HK-2 (cell line): Measurements from ENCODE around the gene SEC14L2.
"Not testable (repeated sequence)": the region's sequence is repeated elsewhere in the genome, so short reads cannot be mapped to it uniquely, and the experiment has no call there.

ENCODE experiments used
- DNase-seq: peaks from one replicate; pipeline ENCODE4 v3.0.0-alpha.2; 2018; ENCODE audit not compliant: unreplicated experiment

SEC14L2 gene

DNA sequence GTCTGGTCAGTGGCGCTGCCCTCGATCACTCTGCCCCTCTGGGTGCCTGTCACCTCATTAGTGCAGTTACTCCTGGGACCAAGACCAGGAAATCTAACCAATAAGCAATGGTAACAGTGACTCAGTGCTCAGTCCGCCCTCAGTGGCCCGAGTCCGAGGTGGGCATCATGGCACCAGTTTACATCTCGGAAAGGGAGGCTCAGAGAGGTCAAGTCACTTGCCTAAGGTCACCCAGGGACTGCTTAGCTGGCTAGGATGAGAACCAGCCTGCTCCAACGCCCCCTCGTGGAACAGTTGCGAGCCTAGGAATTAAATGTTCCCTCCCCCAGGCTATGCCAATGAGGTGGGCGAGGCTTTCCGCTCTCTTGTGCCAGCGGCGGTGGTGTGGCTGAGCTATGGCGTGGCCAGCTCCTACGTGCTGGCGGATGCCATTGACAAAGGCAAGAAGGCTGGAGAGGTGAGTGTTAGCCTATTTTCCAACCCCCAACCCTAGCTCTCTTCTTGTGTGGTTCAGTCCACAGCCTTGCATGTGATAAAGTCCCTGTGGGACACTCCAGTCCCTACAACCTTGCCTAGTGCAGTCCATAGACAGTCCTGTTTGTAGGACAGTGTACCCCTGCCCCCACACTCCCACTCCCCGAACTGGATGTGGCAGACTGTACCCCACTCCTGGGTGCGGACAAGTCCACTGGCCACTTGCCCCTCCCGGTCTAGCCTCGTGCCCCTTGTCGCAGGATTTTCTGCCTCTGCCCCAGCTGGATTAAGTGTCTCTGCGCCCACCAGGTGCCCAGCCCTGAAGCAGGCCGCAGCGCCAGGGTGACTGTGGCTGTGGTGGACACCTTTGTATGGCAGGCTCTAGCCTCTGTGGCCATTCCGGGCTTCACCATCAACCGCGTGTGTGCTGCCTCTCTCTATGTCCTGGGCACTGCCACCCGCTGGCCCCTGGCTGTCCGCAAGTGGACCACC lies 29.9 kb downstream of the SEC14L2 start:
- peak; percentile 69 for DNase-seq

DNA sequence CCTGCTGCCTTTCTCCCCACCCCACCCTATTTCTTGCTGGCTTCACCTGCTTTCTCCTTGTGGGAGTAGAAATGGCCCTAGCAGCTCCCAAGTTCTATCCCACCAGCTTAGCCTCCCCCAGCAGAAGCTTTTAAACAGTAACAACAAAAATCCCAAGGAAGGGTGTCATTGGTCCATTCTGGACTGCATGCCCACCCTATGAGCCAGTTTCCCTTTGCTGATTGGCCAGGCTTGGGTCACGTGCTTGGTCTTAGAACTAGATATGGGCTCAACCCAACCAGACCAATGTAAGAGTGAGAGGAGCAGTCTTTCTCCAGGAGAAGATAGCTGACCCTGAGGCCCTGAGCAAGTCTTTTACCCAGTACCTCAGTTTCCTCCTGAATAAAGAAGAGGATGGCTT lies 31.1 kb downstream of the SEC14L2 start:
- DNase-seq: no peak

DNA sequence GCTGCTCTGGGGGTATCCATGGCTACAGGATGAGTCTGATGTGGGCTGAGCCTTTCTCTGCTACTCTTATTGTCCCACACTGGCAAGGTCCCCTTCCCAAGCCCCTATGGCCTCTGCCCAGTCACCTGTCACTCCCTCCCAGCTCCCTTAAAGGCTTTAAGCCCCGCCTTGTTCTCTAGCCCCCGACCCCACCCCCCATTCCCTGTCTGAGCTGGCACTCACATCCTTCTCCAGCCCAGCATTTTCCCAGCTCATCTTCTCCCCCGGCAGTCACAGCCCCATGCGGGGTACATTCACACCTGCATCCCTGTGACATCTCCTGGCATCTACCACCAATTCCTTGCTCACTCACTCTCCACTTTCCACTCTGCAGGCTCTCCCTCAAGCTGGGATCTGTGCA lies 33.1 kb downstream of the SEC14L2 start:
- no peak for DNase-seq

DNA sequence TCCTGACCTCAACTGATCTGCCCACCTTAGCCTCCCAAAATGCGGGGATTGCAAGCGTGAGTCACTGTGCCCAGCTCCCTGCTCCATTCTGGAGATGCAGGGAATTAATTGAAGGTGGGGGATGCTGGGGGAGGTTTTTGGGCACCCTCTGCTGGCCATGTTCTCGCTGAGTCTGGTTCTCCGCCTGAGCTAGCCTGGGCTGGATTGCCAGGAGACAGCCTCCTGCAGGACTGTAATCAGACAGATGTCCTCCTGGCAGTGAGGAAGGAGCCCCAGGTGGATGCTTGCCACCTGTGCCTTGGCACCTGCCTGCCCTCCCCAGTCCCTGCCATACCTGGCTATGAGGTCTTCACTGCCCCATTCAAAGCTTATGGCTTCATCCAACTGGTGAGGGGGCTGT lies 34.1 kb downstream of the SEC14L2 start:
- no peak for DNase-seq

DNA sequence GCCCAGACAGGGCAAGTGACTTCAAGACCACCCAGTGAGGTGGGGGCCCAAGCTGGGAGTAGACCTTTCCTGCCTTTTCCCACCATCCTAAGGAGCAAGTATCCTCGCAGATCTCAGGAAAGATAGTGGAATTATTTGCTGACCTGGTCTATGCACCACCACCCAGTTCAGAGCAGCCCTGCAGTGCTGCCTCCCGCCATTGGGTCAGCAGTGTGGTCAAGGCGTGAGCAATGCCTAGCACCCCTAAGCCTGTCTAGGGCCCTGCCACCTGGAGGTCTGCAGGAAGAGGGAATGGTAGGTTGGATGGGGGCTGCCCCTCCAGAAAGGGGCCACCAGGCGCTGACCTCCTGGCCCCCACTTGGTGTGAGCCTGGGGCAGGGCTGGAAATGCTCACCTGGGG lies 35.3 kb downstream of the SEC14L2 start:
- no peak for DNase-seq

DNA sequence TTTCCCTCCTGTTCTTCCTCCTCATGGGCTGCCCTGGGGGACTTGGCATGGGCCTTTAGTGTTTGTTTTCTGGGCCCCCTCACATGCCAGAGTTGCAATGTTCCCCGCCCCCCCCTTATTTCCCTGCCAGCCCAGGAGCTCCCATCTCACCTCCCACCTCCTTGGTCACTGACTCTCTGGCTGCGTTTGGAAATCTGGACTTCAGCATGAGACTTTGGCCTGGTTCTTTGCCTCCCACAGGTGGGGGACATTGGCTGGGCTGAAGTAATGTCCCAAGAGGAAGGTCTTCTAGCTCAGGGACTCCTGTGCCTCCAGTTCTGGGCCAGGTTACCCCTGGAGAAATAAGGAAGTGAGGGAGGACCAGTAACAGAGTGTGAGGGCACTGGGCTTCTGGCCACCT lies 35.7 kb downstream of the SEC14L2 start:
- no peak for DNase-seq

DNA sequence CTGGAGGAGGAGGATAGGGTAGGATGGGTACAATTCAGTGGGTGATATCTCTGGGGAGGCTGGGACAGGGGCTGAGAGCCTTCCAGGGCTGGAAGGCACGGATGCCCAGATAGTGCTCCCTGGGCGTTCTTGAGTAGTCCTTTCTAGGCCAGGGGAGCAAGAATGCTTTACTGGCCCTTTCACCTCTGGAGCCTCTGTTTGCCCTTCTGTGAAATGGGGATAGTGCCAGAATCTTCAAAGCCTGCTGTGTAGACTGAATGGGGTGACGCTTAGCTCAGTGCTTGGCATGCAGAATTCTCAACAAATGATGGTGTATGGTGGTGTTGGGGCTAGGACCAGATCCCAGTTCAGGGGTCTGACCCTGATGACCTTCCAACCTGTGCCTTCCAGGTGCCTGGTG lies 36.4 kb downstream of the SEC14L2 start:
- DNase-seq: no peak

DNA sequence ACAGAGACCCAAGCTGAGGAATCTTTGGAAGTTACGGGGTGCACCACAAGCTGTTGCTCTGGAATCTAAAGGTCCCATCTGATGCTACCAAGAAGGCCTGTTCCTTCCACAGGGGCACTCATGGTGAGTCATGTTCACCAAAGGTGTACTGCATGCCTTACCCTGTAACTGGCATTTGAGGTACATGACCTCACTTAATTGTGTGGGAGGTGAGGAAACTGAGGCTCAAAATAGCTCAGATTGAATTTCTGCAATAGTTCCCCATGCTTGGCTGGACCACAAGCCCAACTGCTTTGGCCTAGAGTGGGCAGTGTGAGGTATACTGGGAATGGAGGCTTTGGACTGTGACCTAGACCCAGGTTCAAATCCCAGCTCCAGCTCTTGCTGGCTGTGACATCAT lies 37.0 kb downstream of the SEC14L2 start:
- no peak for DNase-seq

DNA sequence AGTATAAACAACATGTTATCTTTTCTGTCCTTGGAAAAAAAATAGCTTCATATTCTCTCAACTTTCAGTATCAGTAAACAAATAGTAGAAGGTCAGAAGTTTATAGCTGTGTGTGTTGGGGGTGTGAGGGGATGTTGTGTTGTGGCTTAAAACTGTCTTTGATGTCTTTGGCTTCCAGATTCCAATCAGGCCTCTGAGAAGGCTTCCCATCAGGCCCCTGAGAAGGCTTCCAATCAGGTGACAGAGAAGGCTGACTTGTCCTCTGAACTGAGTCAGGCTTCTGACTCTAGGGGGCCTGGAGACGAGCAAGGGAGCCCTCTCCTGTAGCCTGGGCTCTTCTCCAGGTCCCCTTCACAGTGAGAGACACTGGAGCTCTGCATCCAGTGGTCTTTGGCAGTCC lies 38.0 kb downstream of the SEC14L2 start:
- DNase-seq: no peak

DNA sequence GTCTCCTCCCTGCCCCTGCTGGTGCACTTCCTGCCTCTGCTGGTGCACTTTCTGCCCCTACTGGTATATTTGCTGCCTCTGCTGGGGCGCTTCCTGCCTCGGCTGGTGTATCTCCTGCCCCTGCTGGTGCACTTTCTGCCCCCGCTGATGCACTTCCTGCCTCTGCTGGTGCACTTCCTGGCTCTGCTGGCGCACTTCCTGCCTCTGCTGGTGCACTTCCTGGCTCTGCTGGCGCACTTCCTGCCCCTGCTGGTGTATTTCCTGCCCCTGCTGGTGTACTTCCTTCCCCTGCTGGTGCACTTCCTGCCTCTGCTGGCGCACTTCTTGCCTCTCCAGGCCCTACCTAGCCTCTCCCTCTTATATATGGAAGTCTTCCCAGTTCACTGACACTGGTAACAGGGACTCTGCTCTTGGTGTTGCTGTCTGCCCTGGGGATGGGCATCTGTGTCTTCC lies 38.9 kb downstream of the SEC14L2 start:
- no peak for DNase-seq

DNA sequence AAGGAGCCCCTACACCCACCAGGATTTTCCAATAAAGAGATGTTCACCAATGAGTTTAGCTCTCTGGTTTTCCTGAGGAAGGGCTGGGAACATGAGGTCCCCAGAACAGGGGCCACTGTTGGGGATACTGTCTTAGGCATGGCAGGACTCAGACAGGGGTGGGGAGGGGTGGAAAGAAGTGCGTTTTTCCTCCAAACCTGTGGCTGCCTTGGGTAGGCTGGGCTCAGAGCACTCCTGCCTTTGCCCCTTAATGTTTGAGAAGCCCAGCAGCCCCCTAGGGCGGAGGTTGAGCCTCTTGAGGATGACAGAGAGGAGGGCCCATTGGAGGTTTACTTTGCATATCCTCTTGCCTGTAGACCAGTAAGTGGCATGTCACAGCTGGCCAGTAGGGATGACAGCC lies 39.4 kb downstream of the SEC14L2 start:
- no peak for DNase-seq

DNA sequence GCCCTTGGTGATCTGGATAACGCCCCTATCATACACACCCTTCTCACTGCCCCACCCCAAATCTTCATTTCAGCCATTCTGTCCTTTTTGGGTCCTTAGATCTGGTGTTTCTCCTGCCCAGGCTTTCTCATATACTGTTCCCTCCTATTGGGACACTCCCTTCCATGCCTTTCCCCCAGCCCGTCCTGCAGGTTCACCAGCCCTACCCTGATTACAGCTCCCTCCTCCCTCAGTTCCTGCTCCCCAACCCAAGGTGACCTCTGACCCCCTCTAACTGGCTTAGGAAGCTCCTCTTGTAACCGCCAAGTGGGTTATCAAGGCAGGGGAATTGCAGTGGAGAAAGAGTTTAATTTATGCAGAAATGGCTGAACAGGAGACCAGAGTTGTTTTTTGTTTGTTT lies 41.7 kb downstream of the SEC14L2 start:
- no peak for DNase-seq

DNA sequence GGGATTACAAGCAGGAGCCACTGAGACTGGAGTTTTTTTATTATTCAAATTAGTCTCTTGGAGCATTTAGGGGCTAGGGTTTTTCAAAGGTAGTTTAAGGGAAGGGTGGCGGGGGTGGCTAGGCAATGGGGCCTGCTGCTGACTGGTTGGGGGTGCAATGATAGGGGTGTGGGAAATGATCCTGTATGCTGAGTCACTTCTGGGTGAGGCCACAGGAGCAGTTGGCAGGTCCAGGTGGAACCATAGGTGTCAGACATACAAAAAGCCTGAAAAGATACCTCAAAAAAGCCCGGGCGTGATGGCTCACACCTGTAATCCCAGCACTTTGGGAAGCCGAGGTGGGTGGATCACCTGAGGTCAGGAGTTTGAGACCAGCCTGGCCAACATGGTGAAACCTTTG lies 42.4 kb downstream of the SEC14L2 start:
- DNase-seq: no peak

DNA sequence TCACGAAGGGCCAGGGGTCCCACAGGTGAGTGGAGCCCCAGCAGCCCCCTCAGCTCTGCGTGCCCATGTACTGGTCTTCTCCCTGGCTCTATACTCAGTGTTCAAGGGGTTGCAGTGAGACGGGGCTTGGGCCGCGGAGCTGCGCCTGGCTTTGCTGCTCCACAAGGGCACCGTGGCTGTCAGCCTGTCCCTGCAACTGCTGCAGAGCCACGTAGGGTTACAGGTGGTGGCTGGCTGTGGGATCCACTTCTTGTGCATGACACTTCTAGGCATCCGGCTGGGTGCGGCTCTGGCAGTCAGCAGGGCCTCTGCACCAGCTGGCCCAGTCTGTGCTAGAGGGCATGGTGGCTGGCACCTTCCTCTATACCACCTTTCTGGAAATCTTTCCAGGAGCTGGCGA lies 43.0 kb downstream of the SEC14L2 start:
- DNase-seq: no peak

DNA sequence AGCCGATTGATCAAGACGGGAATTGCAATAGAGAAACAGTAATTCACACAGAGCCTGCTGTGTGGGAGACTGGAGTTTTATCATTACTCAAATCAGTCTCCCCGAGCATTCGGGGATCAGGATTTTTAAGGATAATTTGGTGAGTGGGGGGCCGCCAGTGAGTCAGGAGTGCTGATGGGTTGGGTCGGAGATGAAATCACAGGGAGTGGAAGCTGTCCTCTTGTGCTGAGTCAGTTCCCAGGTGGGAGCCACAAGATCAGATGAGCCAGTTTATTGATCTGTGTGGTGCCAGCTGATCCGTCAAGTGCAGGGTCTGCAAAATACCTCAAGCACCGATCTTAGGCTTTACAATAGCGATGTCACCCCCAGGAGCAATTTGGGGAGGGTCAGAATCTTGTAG lies 44.3 kb downstream of the SEC14L2 start:
- DNase-seq: no peak

DNA sequence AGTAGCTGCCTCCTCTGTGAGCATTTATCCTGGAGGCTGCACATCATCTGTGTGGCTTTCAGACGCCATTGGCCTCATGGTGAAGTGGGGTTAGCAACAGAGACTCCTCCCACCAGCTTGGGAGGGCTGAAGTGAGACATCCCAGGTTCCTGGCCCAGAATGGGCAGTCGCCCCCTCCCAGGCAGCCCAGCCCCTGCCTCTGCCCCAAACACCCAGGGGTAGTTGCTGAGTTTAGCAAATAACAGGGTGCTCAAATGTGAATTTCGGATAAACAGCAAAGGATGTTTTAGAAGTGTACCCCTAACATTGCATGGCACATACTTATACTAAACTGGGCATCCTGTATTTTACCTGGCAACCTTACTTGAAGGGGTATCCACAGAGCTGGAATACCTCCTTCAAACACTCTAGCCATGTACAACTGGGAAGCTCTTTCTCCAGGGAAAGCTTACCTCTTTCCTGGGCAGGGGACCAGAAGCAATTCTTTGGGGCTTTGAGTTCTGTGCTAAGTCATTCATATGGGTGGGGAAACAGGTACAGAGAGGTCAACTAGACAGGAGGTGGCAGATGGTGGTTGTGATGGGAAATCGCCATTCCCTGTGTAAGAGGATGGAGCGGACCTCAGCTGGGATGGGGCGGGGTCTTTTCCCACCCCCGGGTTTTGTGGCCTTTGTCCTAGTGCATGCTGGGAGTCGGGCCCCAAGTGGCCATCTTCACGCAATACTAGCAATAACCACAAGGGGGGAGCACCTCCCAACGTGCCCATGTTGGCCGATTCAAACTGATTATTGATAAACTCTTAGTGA lies 48.0 kb downstream of the SEC14L2 start:
- DNase-seq: peak; percentile 46

DNA sequence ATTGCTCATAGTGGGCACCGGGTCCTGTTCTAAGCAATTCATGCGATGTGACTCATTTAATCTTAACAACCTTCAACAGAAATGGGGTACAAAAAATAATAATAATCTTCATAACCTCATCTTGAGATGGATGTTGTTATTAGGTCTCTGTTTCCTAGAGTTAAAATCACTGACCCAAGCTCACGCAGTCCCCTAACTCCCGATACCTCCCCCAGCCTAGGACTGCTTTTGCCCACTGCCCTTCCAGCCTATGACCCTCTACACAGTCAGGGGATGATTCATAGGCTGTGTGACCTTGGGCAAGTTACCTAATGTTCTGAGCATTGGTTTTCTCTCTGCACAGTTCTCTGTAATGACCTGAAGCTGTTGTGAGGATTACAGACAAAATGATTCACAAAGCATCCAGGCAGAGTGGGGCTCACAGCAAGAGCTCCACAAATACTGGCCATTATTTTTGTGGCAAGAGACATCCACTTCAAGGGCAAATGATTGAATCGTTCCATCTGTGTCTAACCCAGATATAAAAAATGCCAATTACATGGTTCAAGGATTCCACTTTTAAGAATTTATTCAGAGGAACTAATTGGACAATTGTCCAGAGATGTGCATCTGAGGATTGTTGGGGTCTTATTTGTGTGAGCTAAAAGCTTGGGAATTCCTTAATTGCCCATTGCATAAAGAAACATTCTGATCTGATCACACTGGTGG lies 48.8 kb downstream of the SEC14L2 start:
- DNase-seq: no peak

DNA sequence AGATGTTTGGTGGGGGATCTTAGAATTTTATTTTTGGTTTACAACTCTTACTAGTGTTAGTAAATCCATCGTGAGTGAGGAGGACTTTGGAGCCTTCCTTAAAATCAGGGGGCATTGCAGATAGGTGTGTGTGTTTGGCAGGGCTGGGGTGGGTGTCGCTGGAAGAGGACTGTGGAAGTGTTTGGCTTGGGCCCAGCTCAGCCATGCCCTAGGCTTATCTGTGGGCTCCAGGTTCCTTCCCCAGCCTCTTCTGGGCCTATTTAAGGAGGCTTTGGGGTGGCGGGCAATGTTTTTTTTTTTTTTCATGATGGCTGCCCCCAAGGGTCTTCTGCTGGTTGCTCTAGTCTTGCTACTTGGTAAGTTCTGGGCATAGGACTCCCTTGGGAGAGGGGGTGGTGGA lies 50.8 kb downstream of the SEC14L2 start:
- no peak for DNase-seq

DNA sequence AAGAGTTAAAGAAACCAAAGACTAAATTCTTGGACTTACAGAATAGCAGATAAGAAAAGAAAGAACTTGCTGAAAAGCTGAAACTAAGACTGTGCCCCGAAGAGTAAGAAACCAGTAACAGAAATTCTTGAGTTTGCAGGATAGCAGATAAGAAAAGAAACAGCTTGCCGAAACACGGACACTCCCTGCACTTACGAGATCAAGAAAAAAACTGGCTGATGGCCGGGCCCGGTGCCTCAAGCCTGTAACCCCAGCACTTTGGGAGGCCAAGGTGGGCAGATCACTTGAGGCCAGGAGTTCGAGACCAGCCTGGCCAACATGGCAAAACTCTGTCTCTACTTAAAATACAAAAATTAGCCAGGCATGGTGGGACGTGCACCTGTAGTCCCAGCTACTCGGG lies 54.7 kb downstream of the SEC14L2 start:
- not testable (repeated sequence) for DNase-seq

DNA sequence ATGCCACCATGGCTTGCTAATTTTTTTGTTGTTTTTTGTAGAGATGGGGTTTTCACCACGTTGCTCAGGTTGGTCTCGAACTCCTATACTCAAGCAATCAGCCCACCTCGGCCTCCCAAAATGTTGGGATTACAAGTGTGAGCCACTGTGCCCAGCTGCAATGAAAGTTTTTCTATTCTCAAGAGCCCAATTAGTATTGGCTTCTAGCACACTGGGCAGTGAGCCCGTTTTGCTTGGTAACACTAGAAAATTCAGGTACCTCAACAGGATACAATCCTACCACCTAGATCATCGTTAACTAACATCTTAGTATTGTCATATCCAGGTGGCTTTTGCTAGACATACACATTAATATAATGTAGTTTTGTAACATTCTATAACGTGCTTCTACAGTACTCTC lies 56.0 kb downstream of the SEC14L2 start:
- DNase-seq: no peak

DNA sequence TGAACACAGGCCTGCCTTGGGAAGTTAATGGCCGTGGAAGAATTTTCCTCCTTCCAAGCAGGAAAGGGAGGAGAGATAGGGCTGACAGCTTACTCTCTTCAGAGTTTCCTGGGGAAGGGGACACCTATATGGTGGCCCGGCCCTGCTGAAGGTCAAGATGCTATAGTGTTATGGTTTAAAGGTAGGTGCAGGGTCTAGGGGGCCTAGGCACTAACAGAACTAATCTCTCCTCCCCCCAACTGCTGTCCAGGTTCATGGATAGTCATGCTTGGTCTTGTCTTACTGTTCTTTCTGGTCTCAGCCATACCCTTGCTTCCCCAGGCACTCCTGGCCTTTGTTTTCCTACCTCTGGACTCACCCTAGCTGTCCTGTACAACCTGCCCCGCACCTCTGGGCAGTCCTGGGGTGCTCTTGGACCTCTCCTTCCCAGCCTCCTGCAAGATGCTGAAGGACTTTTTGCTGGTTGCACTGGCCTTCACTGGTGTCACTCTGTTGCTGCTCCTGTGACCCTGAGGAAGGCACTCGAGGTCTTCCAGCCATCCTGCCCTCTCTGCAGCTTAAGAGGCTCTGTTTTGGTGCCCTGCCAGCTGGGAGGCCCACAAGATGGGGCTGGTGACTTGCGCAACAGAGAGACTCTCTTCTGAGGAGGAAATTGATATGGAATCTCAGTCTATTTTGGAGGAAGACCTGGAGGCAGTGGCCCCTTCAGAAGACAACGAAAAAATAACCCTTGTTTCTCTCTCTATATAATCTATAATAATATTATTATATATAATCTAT lies 57.1 kb downstream of the SEC14L2 start:
- DNase-seq: peak; percentile 15
